GM13977 (cell line): ENCODE results near the gene PDGFRB.

Experiments
- DNase-seq: peaks from one replicate; pipeline ENCODE4 v3.0.0; 2012; ENCODE audit warnings: low spot score
- CTCF ChIP-seq: IDR thresholded peaks from 2 replicates; pipeline ENCODE4 v1.5.1; 2012; ENCODE audit warnings: mild to moderate bottlenecking, control low read depth; ENCODE audit not compliant: insufficient read depth; ENCODE audit errors: extremely low read depth, missing control alignments
- in situ Hi-C: fragments of 300-500 bp; cut with MboI; formaldehyde crosslinking; loops from one replicate; pipeline ENCODE4 v1.12.0; 2022; ENCODE audit warnings: low sequenced_read_pairs, low pct_unique_long_range_greater_than_20kb, mixed read lengths, inconsistent platforms; ENCODE audit not compliant: unreplicated experiment

The PDGFRB gene

GRCh38 chr5:150107909-150108447 is 47.7 kb downstream of the PDGFRB start:
- DNase-seq = no peak
- no peak for TF ChIP-seq CTCF
- in situ Hi-C loops = no loop called here

- TF ChIP-seq CTCF = no peak
- DNase-seq = no peak
- in situ Hi-C loops = no loop called here
Measured at GRCh38 chr5:150106674-150107426, 48.8 kb downstream of the PDGFRB start.

- in situ Hi-C loops = no loop called here
- DNase-seq = no peak
- TF ChIP-seq CTCF = no peak
Measured at GRCh38 chr5:150105928-150106615, 49.6 kb downstream of the PDGFRB start.

- in situ Hi-C loops = no loop called here
- DNase-seq = no peak
- no peak for TF ChIP-seq CTCF
Measured at GRCh38 chr5:150104550-150104870, 51.1 kb downstream of the PDGFRB start.

GRCh38 chr5:150103678-150104549 is 51.7 kb downstream of the PDGFRB start:
- in situ Hi-C loops = no loop called here
- DNase-seq = no peak
- TF ChIP-seq CTCF = no peak

GRCh38 chr5:150101023-150101422 is 54.6 kb downstream of the PDGFRB start:
- DNase-seq = no peak
- no peak for TF ChIP-seq CTCF
- in situ Hi-C loops = no loop called here
